Activated CD4-positive, alpha-beta T cell treated with anti-CD3 and anti-CD28 coated beads for 36 hours (primary cell): Measurements from ENCODE around the gene CDH24. TPM values are rescaled to one million over a fixed set of nuclear protein-coding genes. Genes with fewer than 3 reads are reported as not detected.

Source experiments
- ATAC-seq: fragments of 200-7000 bp; cut with Tn5 transposase; one replicate; pipeline ENCODE4 v1.10.0; 2021; ENCODE audit warnings: mild to moderate bottlenecking, moderate library complexity
- CTCF ChIA-PET: fragments of 350-600 bp; sonication (Branson Sonifier 250); formaldehyde crosslinking; loops from one replicate; lab custom pipeline; 2021; ENCODE audit warnings: antibody characterized with exemption; lab: Charles Lee
- POLR2A ChIA-PET: fragments of 350-600 bp; sonication (Branson Sonifier 250); formaldehyde crosslinking; loops from one replicate; lab custom pipeline; 2021; ENCODE audit warnings: antibody characterized with exemption, inconsistent platforms; lab: Charles Lee
- DNase-seq: peaks from one replicate; pipeline ENCODE4 v3.0.0-alpha.2; 2020
- H3K27ac Mint-ChIP-seq: one replicate; pipeline ENCODE4 v1.8.0; 2021; ENCODE audit warnings: mixed read lengths
- H3K27me3 Mint-ChIP-seq: one replicate; pipeline ENCODE4 v1.8.0; 2021; ENCODE audit warnings: mixed read lengths
- H3K36me3 Mint-ChIP-seq: one replicate; pipeline ENCODE4 v1.8.0; 2021; ENCODE audit warnings: low read depth, mixed read lengths
- H3K4me1 Mint-ChIP-seq: one replicate; pipeline ENCODE4 v1.8.0; 2021; ENCODE audit warnings: mixed read lengths
- H3K4me3 Mint-ChIP-seq: one replicate; pipeline ENCODE4 v1.8.0; 2021; ENCODE audit warnings: mild to moderate bottlenecking, moderate library complexity, mixed read lengths
- H3K9me3 Mint-ChIP-seq: one replicate; pipeline ENCODE4 v1.8.0; 2021; ENCODE audit warnings: low read depth, mixed read lengths
- intact Hi-C, 2 experiments: fragments of 100-400 bp; cut with DNase I in 1 of 2; cut with micrococcal nuclease in 1 of 2; formaldehyde crosslinking; loops; one replicate each; pipeline versions ENCODE4 v1.14.2 to v1.15.1; 2022 to 2024; cut with DNase I, micrococcal nuclease
- total RNA-seq, 2 experiments: library from RNA; stranded (reverse); gene quantifications; one replicate each; pipeline ENCODE4 v1.2.3, GENCODE V29; 2021

CDH24 gene
- total RNA-seq, 2 experiments from 2014 or later = 0.82 to 1.1 TPM

DNA sequence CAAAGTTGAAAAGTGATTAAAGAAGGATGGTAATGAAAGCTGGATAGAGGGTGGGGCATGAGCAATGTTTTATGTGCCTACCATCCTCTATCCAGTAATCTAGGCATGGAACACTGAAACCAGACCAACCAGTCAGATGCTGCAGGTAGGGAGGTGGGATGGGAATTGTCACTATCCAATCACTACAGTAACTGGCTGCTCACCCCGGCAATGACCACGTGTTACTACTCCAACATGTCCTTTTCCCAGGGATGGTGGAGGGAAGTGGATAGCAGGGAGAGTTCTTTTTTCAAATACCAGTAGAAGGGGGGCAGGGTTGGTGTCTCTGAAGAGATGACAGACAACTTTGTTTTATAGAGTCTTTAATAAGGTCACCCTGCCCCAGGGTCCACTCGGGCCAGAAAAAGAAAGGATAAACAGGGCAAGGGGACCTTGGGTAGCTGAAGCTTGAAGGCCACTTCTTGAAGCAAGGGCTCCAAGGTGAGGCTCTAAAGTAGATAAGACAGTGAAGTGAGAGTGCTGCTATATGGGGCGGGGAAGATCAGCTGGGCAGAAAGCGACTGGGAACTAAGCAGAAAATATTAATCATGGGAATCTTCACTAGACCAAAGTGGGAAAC, 14.7 kb upstream of the CDH24 start:
- peak overlapping the region; percentile 92 for H3K4me3 Mint-ChIP-seq
- no peak for DNase-seq
- peak overlapping the region; percentile 90 for H3K27ac Mint-ChIP-seq
- H3K9me3 Mint-ChIP-seq = no peaks in the 10 kb centered on the region
- ATAC-seq = no peak
- peaks cover 32% of the 10 kb centered on the region for H3K4me1 Mint-ChIP-seq
- peaks cover 46% of the 10 kb centered on the region for H3K36me3 Mint-ChIP-seq
- intact Hi-C loops = loop anchor here (1.0 to 5.0 kb wide), 3 partner anchors 23 to 230 kb away; partner anchors contain the start of genes ACIN1 (in 2 of the 2), C14orf119 (in 2 of the 2) and PPP1R3E (in 1 of the 2)
- ChIA-PET POLR2A (interaction anchor here (0.6 to 2.4 kb wide), 7 partner anchors 14 to 484 kb away, joined by 3 to 27 read pairs (median 3); partner anchors contain the start of genes ACIN1, C14orf119 and CDH24), CTCF (interaction anchor here (0.7 to 4.2 kb wide), 30 partner anchors 9 to 386 kb away, joined by 3 to 34 read pairs (median 6); partner anchors contain the start of genes ACIN1, AJUBA, C14orf119 and CDH24)
- H3K27me3 Mint-ChIP-seq = no peaks in the 10 kb centered on the region

GRCh38 chr14:23071244-23071920, 14.1 kb upstream of the CDH24 start:
- peaks cover 51% of the 10 kb centered on the region for H3K36me3 Mint-ChIP-seq
- peak overlapping the region; percentile 90 for H3K27ac Mint-ChIP-seq
- POLR2A ChIA-PET = interaction anchor here (0.6 to 2.4 kb wide), 8 partner anchors 13 to 484 kb away, joined by 3 to 27 read pairs (median 3); partner anchors contain the start of genes ACIN1, C14orf119 and CDH24
- H3K4me1 Mint-ChIP-seq = peaks cover 32% of the 10 kb centered on the region
- peak; percentile 91 for DNase-seq
- H3K9me3 Mint-ChIP-seq = no peaks in the 10 kb centered on the region
- CTCF ChIA-PET = interaction anchor here (0.7 to 4.2 kb wide), 31 partner anchors 9 to 486 kb away, joined by 3 to 34 read pairs (median 7); partner anchors contain the start of genes ACIN1, AJUBA, C14orf119 and CDH24
- peak; percentile 98 for ATAC-seq
- H3K4me3 Mint-ChIP-seq = peak overlapping the region; percentile 92
- intact Hi-C loops = loop anchor here (1.0 to 5.0 kb wide), 3 partner anchors 24 to 231 kb away; partner anchors contain the start of genes ACIN1 (in 2 of the 2), C14orf119 (in 2 of the 2) and PPP1R3E (in 1 of the 2)
- H3K27me3 Mint-ChIP-seq = no peaks in the 10 kb centered on the region

GRCh38 chr14:23070262-23071129, 13.2 kb upstream of the CDH24 start:
- no peak for ATAC-seq
- no peaks in the 10 kb centered on the region for H3K27me3 Mint-ChIP-seq
- POLR2A ChIA-PET = interaction anchor here (0.6 to 2.4 kb wide), 5 partner anchors 13 to 59 kb away, joined by 3 to 27 read pairs (median 3); partner anchors contain the start of genes ACIN1, C14orf119 and CDH24
- peaks cover 37% of the 10 kb centered on the region for H3K4me1 Mint-ChIP-seq
- no peak for DNase-seq
- CTCF ChIA-PET = interaction anchor here (0.5 to 4.2 kb wide), 32 partner anchors 8 to 1281 kb away, joined by 3 to 34 read pairs (median 6); partner anchors contain the start of genes ACIN1, AJUBA, C14orf119 and CDH24
- H3K9me3 Mint-ChIP-seq = no peaks in the 10 kb centered on the region
- intact Hi-C loops = loop anchor here (1.0 to 5.0 kb wide), 3 partner anchors 25 to 232 kb away; partner anchors contain the start of genes ACIN1 (in 2 of the 2), C14orf119 (in 2 of the 2) and PPP1R3E (in 1 of the 2)
- H3K36me3 Mint-ChIP-seq = peaks cover 50% of the 10 kb centered on the region
- H3K4me3 Mint-ChIP-seq = peak overlapping the region; percentile 92
- H3K27ac Mint-ChIP-seq = peak overlapping the region; percentile 90

DNA sequence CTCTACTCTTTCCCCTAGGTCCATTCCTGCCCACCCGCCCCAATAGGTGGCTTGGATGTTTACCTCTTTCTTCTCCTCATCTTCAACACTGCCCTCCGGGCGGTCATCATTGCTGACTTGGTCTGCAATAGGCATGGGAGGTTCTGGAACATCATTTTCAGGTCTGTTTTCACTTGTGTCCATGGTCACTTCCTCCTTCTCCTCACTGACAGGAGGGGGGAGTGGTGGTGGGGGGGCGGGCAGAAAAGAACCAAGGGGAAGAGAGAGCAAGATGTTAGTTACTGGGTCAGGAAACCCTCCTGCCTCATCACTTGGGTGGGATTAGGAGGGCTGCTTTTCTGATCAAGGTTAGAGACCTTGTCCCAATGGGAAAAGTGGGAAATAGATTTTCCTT, 12.1 kb upstream of the CDH24 start:
- ATAC-seq (no peak), DNase-seq (no peak)
- CTCF ChIA-PET = interaction anchor here (0.6 to 19.3 kb wide), 61 partner anchors 8 to 513 kb away, joined by 3 to 751 read pairs (median 6); partner anchors contain the start of genes ACIN1, AJUBA, C14orf119 and CDH24
- POLR2A ChIA-PET = interaction anchor here (0.6 to 1.4 kb wide), 6 partner anchors 11 to 139 kb away, joined by 3 to 13 read pairs (median 3); partner anchors contain the start of genes ACIN1 and C14orf119
- peak overlapping the region; percentile 17 for H3K27ac Mint-ChIP-seq
- intact Hi-C loops = loop anchor here (1.0 kb wide), 2 partner anchors 40 to 118 kb away; no protein-coding TSS in a partner anchor
- H3K27me3 Mint-ChIP-seq = no peaks in the 10 kb centered on the region
- H3K36me3 Mint-ChIP-seq = peaks cover 54% of the 10 kb centered on the region
- peak overlapping the region; percentile 92 for H3K4me3 Mint-ChIP-seq
- H3K4me1 Mint-ChIP-seq = peaks cover 37% of the 10 kb centered on the region
- H3K9me3 Mint-ChIP-seq = no peaks in the 10 kb centered on the region

DNA sequence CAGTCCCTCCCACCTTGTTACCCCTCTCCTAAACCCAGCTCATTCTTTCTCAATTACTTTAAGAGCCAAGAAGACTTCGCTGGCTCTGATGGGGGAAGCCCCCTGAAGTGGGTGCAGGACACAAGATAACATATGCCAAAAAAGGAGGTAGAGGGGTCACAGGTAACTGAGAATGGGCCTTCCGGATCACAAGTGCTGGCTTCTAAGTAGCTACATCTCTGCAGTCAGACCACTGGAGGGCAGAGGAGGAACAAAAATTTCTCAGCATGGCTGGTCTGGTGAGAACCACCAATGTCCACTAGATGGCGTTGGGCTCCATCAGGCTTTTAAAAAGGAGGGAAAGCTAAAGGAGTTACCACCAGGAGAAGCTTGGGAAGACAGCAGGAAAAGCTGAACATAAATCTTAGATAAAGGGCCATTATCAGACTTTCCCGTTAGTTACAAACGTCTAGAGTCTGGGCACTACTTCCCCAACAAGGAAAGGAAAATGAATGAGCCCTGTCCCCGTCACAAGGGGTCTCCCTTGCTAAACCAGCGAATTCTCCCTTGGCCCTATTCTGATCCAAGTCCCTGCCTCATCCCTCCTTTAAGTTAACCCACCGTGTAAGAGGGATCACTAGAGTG, 11.6 kb upstream of the CDH24 start:
- intact Hi-C loops = loop anchor here (1.0 kb wide), 2 partner anchors 40 to 118 kb away; no protein-coding TSS in a partner anchor
- H3K4me1 Mint-ChIP-seq = peaks cover 37% of the 10 kb centered on the region
- no peaks in the 10 kb centered on the region for H3K27me3 Mint-ChIP-seq
- peak overlapping the region; percentile 5 for H3K4me3 Mint-ChIP-seq
- no peaks in the 10 kb centered on the region for H3K9me3 Mint-ChIP-seq
- peaks cover 59% of the 10 kb centered on the region for H3K36me3 Mint-ChIP-seq
- DNase-seq = peak; percentile 84
- peak overlapping the region; percentile 80 for H3K27ac Mint-ChIP-seq
- POLR2A ChIA-PET = interaction anchor here (0.6 to 1.4 kb wide), 8 partner anchors 11 to 139 kb away, joined by 3 to 13 read pairs (median 4); partner anchors contain the start of genes ACIN1 and C14orf119
- CTCF ChIA-PET = interaction anchor here (0.6 to 19.3 kb wide), 70 partner anchors 9 to 1713 kb away, joined by 3 to 751 read pairs (median 4); partner anchors contain the start of genes ACIN1, AJUBA, C14orf119 and CDH24
- peak; percentile 79 for ATAC-seq

DNA sequence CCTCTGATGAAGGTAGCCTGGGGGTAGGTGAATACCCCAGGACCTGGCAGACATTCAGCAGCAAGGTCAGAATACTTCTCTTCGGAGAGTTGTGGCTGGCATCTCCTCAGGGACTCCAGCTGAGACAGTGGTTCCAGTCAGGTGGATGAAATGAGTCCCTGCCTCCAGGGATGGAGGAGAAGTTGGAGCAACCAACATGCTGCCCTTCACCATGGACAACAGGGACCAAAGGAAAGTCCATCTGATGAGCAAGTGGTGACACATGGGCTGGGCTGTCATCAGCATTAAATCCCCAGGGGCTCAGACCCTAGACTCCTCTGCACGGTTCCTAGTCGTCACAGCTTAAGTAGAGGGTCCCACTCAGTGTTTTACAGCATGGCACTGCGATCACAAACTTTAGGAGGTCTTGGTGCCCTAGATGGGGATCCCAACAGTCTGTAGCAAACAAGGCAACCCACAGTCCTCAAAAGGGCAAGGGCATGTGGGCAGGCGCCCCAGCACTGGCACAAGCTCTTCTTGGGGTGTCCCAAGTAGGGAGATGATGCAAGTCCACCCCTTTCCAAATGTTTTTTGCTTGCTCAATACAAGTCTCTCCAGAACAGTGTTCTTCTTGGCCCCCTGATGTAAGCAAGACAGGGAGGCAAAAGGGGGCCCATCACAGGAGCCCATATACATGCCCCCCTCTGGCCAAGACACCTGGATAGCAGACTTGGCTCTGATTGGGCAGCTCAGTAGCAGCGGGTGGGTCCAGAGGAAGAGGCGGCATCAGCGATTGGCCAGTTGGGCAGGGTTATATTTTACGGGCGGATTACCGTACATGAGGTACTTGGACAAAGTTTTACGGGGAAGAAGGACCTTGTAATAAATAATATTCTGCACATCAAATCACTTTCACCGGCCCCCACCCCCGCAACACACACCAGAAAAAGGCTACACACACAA, 10.8 kb upstream of the CDH24 start:
- DNase-seq (no peak), ATAC-seq (no peak)
- Mint-ChIP-seq H3K36me3 (peaks cover 65% of the 10 kb centered on the region), H3K4me3 (peak overlapping the region; percentile 5), H3K4me1 (peaks cover 37% of the 10 kb centered on the region), H3K9me3 (no peaks in the 10 kb centered on the region), H3K27ac (peak overlapping the region; percentile 80), H3K27me3 (no peaks in the 10 kb centered on the region)
- ChIA-PET CTCF (interaction anchor here (0.6 to 19.3 kb wide), 67 partner anchors 9 to 1712 kb away, joined by 3 to 751 read pairs (median 5); partner anchors contain the start of genes ACIN1, AJUBA, C14orf119 and CDH24), POLR2A (interaction anchor here (0.5 to 1.4 kb wide), 6 partner anchors 10 to 99 kb away, joined by 3 to 13 read pairs (median 4); partner anchors contain the start of genes ACIN1 and C14orf119)
- intact Hi-C loops = loop anchor here in 1 of 2 experiments (1.0 kb wide), 1 partner anchor 41 kb away; no protein-coding TSS in a partner anchor

GRCh38 chr14:23066855-23067744, 9.8 kb upstream of the CDH24 start:
- Mint-ChIP-seq H3K27me3 (no peaks in the 10 kb centered on the region), H3K9me3 (no peaks in the 10 kb centered on the region), H3K4me1 (peaks cover 34% of the 10 kb centered on the region), H3K36me3 (peaks cover 66% of the 10 kb centered on the region), H3K27ac (no peak overlapping the region), H3K4me3 (no peak overlapping the region)
- DNase-seq (no peak), ATAC-seq (no peak)
- ChIA-PET CTCF (interaction anchor here (1.5 to 19.3 kb wide), 11 partner anchors 9 to 118 kb away, joined by 4 to 751 read pairs (median 26); partner anchors contain the start of genes ACIN1, AJUBA, C14orf119 and CDH24), POLR2A (interaction anchor here (0.5 kb wide), 1 partner anchor 98 kb away, joined by 6 read pairs; no protein-coding TSS in a partner anchor)
- intact Hi-C loops = no loop called here

DNA sequence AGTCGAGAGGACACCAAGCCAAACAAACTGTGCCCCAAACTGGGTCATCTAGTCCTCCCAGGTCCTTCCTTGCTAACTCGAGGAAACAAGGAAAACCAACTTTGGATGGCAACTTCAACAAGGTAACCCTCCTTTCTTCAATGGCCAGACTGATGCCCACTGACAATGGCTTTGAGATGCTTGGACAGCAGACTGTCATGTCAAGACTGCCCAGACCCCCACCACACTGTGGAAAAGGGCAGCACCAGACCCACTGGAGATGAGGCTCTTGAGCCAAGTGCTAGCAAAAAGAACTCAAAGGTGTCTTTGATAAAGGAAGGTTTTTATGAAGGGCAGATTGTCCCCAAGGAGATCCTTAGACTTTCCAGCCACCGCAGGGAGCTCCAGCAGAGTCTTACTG, 9.0 kb upstream of the CDH24 start:
- ChIA-PET CTCF (interaction anchor here (0.6 to 19.3 kb wide), 7 partner anchors 11 to 479 kb away, joined by 3 to 751 read pairs (median 4); partner anchors contain the start of genes AJUBA, C14orf119 and HAUS4), POLR2A (no interaction called here)
- Mint-ChIP-seq H3K4me3 (no peak overlapping the region), H3K27me3 (no peaks in the 10 kb centered on the region), H3K36me3 (peaks cover 62% of the 10 kb centered on the region), H3K27ac (no peak overlapping the region), H3K9me3 (no peaks in the 10 kb centered on the region), H3K4me1 (peaks cover 26% of the 10 kb centered on the region)
- DNase-seq (no peak), ATAC-seq (no peak)
- intact Hi-C loops = no loop called here
